Retinal pigment epithelial cell (primary cell): ENCODE data around the gene CHST7.

Experiments
- DNase-seq: peaks from one replicate; pipeline ENCODE4 v3.0.0-alpha.2; 2010; ENCODE audit warnings: low read depth
- H3K4me3 ChIP-seq: 2 replicates; pipeline ENCODE4 v1.5.1; 2011; ENCODE audit warnings: mild to moderate bottlenecking, low read length, control low read depth, moderate library complexity
- TF ChIP-seq, protein P1 (sequence below): conservative IDR thresholded peaks from 2 replicates; pipeline ENCODE4 v1.5.1; 2011; ENCODE audit warnings: low read depth, low read length, control low read depth, inconsistent platforms

CHST7 gene

DNA sequence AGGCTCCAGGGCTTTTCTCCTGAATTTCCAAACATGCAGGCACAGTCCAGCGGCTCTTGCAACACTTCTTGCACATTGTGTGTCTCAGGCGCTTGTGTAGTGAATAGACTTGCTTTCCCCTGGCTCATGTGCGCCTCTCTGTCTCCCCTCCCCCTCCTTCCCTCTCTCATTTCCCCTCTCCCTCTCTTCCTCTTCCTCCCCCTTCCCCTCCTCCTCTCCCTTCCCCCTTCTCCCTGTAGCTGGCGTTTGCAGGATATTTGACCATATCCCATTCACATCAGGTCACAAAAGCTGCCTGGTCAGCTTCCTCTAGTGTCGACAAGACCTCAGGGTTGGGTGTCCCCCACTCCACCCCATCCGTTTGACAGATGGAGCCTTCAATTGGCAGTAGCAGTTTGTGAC is 2.4 kb downstream of the CHST7 start:
- no peak for DNase-seq
- no peak overlapping the region for H3K4me3 ChIP-seq
- TF ChIP-seq, protein P1, sequence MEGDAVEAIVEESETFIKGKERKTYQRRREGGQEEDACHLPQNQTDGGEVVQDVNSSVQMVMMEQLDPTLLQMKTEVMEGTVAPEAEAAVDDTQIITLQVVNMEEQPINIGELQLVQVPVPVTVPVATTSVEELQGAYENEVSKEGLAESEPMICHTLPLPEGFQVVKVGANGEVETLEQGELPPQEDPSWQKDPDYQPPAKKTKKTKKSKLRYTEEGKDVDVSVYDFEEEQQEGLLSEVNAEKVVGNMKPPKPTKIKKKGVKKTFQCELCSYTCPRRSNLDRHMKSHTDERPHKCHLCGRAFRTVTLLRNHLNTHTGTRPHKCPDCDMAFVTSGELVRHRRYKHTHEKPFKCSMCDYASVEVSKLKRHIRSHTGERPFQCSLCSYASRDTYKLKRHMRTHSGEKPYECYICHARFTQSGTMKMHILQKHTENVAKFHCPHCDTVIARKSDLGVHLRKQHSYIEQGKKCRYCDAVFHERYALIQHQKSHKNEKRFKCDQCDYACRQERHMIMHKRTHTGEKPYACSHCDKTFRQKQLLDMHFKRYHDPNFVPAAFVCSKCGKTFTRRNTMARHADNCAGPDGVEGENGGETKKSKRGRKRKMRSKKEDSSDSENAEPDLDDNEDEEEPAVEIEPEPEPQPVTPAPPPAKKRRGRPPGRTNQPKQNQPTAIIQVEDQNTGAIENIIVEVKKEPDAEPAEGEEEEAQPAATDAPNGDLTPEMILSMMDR, result no peak

DNA sequence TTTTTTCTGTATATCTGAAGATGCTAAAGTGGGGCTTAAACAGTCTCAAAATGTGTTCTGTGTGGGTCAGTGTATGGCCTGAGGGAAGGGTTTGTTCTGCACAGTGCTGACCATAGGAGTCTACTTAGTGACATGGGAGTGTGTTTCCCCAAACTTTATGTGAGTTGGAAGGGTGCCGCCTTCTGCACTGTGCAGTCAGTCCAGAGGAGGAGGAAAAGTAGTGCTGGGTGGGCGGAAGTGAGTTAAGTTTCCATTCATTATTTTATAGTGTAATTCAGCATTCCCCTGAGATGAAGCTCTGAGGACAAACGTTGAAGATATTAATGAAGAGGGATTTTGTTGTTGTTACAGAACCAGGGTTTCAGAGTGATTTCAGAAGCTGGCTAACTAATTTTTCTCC is 2.9 kb downstream of the CHST7 start:
- TF ChIP-seq, protein P1, result no peak
- no peak overlapping the region for H3K4me3 ChIP-seq
- DNase-seq, result no peak

DNA sequence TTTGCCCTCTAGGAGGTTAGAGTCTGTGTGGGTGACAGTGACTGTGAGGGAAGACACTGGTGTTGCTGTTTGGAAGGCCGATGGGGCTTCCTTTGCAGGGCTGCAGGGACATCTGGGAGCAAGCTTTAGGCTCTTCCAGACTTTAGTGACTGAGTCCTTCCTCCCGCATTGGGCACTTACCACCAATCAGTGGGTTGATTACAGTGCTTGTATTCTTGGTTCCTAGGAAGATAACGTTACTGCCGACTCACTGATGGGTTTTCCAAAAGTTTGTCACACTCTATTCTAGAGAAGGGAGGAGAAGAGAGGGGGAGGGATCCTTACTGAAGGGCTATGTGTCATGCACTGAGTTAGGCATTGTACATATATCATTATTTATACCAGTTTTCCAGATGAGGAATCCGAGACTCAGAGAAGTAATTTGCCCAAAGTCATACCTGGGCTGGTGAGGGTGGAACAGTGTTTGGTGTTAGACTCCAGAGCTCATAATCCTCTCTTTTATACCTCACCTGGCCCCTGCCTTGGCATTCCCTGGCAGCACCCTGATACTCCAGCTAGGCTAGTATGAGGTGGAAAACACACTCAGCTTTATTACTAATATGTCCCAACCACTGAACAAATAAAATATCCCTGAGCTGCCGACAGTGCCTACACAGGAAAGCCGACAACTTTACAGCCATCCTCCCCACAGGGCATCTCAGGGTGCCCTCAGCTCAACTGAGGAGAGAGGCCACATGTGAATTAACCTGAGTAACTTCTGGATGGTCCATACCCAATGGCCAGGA is 3.8 kb downstream of the CHST7 start:
- H3K4me3 ChIP-seq, result no peak overlapping the region
- no peak for DNase-seq
- TF ChIP-seq, protein P1, result no peak

DNA sequence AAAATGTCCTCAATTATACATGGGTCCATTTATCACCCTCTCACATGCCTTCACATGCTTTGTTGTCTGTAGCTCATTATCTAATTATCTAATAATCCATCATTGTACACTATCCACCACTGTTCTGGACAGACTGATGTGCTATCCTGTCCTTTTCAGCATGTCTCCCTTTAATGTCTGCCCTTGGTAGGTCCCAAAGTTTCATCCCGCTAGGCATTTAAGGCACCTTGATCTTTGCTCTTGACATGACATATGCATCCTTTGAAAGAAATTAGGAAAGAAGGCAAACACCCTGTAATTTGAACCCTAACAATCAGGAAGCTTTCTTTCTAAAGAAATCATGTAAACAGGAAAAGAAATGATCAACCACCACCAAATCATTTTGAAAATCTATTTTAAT is 5.7 kb downstream of the CHST7 start:
- H3K4me3 ChIP-seq, result no peak overlapping the region
- no peak for DNase-seq
- TF ChIP-seq, protein P1, result no peak

DNA sequence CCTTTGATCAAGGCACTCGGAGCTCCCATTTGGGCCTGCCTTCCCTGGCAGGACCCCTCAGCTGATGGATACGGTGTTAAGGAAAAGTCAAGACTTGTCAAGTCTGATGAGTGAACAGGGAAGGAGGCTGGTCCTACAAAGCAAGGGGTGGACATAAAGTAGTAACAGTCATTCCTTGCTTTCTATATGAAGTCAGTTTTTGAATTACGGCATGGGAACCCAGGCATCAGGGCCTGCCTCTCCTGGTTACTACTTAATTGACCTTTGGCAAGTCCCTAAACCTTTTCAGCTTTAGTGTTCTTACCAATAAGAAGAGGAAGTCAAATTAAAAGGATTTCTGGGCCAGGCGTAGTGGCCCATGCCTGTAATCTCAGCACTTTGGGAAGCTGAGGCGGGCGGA is 7.0 kb downstream of the CHST7 start:
- no peak overlapping the region for H3K4me3 ChIP-seq
- DNase-seq, result no peak
- TF ChIP-seq, protein P1, result no peak

DNA sequence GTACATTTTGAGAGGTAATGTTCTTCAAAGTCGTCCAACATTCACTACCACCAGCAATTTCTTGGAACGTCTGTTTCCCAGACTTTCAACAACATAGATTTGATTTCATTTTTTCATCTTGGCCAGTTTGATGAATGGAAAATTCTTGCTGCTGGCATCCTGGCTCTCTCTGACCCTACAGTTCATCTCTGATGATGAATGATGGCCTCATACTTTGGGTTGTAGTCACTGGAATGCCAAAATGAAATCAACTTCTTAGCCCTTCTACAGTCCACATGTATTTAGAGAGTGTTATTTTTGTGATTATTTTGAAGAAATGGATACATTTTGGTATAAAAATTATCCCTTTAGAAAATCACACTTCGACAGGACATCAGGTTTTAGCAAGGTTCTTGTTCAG is 8.8 kb downstream of the CHST7 start:
- TF ChIP-seq, protein P1, result no peak
- no peak overlapping the region for H3K4me3 ChIP-seq
- no peak for DNase-seq

DNA sequence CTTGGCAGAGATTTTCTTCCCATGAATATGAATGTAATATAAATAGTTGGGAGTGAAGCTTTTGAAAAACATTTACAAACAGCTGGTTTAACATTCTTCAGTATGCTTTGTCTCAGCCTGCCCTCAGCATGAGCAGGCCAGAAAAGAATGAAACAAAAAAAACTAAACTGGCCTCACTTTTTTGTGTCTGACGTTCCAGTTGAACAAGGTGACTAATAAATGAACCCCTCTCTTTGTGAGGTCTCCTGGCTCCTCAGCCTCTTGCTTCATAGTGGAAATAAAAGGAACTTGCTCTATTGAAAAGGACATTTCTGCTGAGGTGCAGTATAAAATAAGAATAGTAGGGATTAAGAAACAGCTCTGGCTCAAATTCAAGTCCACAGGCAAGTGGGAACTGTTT is 9.4 kb downstream of the CHST7 start:
- TF ChIP-seq, protein P1, result no peak
- no peak overlapping the region for H3K4me3 ChIP-seq
- DNase-seq, result peak; percentile 73
